Nephron (organoid): ENCODE results near the gene HNRNPUL2.
A peak's percentile ranks its signal among the peaks of the same experiment; 100 is the strongest.

Experiments used
- H3K27ac Mint-ChIP-seq, 3 experiments: 2 replicates each; pipeline ENCODE4 v1.8.0; 2020; ENCODE audit warnings: mixed read lengths in 3 of 3, mild to moderate bottlenecking in 2 of 3, moderate library complexity in 1 of 3
- H3K27me3 Mint-ChIP-seq: 2 replicates; pipeline ENCODE4 v1.8.0; 2021; ENCODE audit warnings: low read depth, mild to moderate bottlenecking, moderate library complexity, mixed read lengths
- H3K36me3 Mint-ChIP-seq: 2 replicates; pipeline ENCODE4 v1.8.0; 2020; ENCODE audit warnings: low read depth, mixed read lengths
- H3K4me1 Mint-ChIP-seq: 2 replicates; pipeline ENCODE4 v1.8.0; 2020; ENCODE audit warnings: mixed read lengths
- H3K4me3 Mint-ChIP-seq, 3 experiments: 2 replicates each; pipeline ENCODE4 v1.8.0; 2020; ENCODE audit warnings: mild to moderate bottlenecking in 3 of 3, mixed read lengths in 3 of 3, moderate library complexity in 2 of 3
- H3K9me3 Mint-ChIP-seq: 2 replicates; pipeline ENCODE4 v1.8.0; 2020; ENCODE audit warnings: mixed read lengths
- TF ChIP-seq, protein P1 (sequence below), 3 experiments: fragments of 200-600 bp; sonication (generic); IDR thresholded peaks; one replicate each; pipeline ENCODE4 v1.5.0; 2021; ENCODE audit warnings: antibody characterized with exemption in 3 of 3; ENCODE audit not compliant: unreplicated experiment in 3 of 3

HNRNPUL2 gene

DNA sequence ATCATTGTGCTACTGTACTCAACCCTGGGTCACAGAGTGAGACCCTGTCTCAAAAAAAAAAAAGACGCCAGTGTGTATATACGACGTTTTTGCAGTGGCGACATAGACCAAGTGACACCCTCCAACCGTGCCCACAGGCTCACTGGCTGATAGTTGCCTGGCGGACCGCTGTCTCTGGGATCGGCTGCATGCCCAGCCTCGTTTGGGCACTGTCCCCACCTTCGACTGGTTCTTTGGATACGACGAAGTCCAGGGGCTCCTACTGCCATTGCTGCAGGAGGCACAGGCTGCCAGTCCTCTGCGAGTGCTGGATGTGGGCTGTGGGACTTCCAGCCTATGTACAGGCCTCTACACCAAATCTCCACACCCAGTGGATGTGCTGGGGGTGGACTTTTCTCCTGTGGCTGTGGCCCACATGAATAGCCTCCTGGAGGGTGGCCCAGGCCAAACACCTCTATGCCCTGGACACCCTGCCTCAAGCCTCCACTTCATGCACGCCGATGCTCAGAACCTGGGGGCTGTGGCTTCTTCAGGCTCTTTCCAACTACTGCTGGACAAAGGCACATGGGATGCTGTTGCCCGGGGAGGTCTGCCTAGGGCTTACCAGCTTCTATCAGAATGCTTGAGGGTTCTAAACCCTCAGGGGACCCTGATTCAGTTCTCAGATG is 60.9 kb downstream of the HNRNPUL2 start:
- H3K4me3 Mint-ChIP-seq = peak overlapping the region; percentile 96 to 99 (median 99)
- H3K27ac Mint-ChIP-seq = peak overlapping the region; percentile 96 to 99 (median 99)
- peaks cover 18% of the 10 kb centered on the region for H3K36me3 Mint-ChIP-seq
- H3K4me1 Mint-ChIP-seq = peaks cover 25% of the 10 kb centered on the region
- TF ChIP-seq, protein P1, sequence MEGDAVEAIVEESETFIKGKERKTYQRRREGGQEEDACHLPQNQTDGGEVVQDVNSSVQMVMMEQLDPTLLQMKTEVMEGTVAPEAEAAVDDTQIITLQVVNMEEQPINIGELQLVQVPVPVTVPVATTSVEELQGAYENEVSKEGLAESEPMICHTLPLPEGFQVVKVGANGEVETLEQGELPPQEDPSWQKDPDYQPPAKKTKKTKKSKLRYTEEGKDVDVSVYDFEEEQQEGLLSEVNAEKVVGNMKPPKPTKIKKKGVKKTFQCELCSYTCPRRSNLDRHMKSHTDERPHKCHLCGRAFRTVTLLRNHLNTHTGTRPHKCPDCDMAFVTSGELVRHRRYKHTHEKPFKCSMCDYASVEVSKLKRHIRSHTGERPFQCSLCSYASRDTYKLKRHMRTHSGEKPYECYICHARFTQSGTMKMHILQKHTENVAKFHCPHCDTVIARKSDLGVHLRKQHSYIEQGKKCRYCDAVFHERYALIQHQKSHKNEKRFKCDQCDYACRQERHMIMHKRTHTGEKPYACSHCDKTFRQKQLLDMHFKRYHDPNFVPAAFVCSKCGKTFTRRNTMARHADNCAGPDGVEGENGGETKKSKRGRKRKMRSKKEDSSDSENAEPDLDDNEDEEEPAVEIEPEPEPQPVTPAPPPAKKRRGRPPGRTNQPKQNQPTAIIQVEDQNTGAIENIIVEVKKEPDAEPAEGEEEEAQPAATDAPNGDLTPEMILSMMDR (IDR thresholded peaks at IDR 0.05; ENCODE audit: unreplicated experiment in 3 of 3) = no peak
- no peaks in the 10 kb centered on the region for H3K9me3 Mint-ChIP-seq
- H3K27me3 Mint-ChIP-seq = no peaks in the 10 kb centered on the region

DNA sequence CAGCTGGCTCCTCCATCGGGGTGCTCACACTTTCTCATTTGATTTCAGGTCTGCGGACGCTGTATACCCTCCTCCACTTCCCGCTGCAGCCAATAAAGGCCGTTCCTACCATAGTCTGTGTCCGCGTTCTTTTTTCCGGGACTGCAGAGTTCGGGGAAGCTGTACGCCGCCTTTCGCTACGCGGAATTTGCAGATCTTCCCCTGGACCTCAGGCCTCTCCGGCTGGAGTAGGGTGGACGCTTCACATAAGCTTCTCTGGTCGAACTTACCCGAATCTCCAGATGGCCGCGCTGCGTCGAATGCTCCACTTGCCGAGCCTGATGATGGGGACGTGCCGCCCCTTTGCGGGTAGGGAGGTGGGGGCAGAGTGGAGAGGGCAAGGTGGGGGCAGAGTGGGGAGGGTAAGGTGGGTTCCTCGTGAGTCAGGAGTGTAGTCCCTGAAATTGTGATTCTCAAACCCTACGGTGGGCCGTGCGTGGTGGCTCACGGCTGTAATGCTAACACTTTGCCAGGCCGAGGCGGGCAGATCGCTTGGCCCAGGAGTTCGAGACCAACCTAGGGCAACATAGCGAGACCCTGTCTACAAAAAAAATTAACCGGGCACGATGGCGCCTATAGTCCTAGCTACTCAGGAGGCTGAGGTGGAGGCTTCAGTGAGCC is 61.5 kb downstream of the HNRNPUL2 start:
- Mint-ChIP-seq H3K4me3 (peak overlapping the region; percentile 96 to 99 (median 99)), H3K9me3 (no peaks in the 10 kb centered on the region), H3K27me3 (no peaks in the 10 kb centered on the region), H3K4me1 (peaks cover 18% of the 10 kb centered on the region), H3K27ac (peak overlapping the region; percentile 96 to 99 (median 99)), H3K36me3 (peaks cover 17% of the 10 kb centered on the region)
- TF ChIP-seq, protein P1 (IDR thresholded peaks at IDR 0.05; ENCODE audit: unreplicated experiment in 3 of 3) = no peak

DNA sequence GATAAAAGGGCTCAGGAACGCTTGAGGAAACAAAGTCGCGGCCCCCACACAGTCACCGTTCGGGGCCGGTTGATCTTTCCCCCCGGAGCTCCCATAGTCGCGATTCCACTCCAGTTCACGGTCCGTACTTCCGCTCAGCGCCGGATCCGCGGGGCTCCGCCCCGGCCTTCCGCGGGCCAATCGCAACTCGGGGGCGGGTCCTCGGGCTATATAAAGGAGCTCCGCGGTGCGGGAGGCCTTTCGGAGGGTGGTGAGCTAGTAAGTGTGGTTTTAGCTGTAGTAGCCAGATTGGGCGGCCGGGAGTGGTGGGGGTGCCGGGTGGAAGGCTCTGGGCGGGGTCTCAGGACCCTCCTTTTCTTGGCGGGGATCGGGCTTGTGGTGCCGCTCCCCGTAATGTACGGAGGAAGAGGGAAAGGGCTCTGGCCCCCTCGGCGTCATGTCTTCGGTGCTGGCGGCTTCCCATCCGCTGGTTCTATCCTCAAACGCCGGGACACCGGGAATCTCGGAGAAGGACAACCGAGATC is 62.1 kb downstream of the HNRNPUL2 start, which contains the start of the genes C11orf98 and CSKMT:
Gene C11orf98 (minus strand): TSS at position 136 of the 524 bp plus-strand sequence. CDS start 41 bp downstream, at position 95.
Gene CSKMT (plus strand): TSS at position 238 of the 524 bp plus-strand sequence. CDS start 568 bp downstream, outside the sequence.
- TF ChIP-seq, protein P1 (IDR thresholded peaks at IDR 0.05; ENCODE audit: unreplicated experiment in 3 of 3) = no peak
- Mint-ChIP-seq H3K27ac (peak within 1 kb of the TSS; percentile 96 to 99 (median 99)), H3K9me3 (no peaks in the 10 kb centered on the region), H3K4me1 (peaks cover 18% of the 10 kb centered on the region), H3K27me3 (no peaks in the 10 kb centered on the region), H3K36me3 (peaks cover 17% of the 10 kb centered on the region), H3K4me3 (peak within 1 kb of the TSS; percentile 96 to 99 (median 99))

DNA sequence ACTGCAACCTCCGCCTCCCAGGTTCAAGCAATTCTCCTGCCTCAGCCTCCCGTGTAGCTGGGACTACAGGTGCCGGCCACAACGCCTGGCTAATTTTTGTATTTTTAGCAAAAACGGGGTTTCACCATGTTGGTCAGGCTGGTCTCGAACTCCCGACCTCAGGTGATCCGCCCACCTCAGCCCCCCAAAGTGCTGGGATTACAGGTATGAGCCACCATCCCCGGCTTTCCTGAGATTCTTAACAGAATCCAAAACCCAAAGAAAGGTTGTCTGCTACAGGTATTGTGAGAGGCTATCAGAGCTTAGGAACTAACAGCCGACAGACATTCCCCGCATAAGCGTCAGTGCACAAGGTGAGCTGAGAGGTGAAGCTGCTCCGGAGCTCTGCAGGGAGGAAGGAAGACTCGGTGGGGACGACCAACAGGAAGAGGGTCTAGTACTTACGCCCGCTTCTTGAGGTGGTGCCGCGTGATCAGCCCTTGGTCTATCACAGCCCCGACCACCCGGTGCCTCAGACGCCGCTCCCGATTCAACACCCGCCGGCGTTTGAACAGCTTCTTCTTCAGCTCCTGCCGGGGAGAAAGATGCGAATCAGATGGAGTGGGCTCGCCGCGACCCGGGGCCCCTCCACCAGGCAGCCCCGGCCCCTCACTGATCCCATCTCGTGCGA is 62.7 kb downstream of the HNRNPUL2 start:
- H3K27ac Mint-ChIP-seq = peak overlapping the region; percentile 96 to 99 (median 99)
- H3K4me1 Mint-ChIP-seq = peaks cover 16% of the 10 kb centered on the region
- no peaks in the 10 kb centered on the region for H3K27me3 Mint-ChIP-seq
- no peaks in the 10 kb centered on the region for H3K9me3 Mint-ChIP-seq
- H3K4me3 Mint-ChIP-seq = peak overlapping the region; percentile 96 to 99 (median 99)
- H3K36me3 Mint-ChIP-seq = peaks cover 17% of the 10 kb centered on the region
- TF ChIP-seq, protein P1 (IDR thresholded peaks at IDR 0.05; ENCODE audit: unreplicated experiment in 3 of 3) = no peak
